ENCODE data around the gene TBC1D13. TPM values are rescaled to one million over a fixed set of nuclear protein-coding genes. Genes with fewer than 3 reads are reported as not detected.
A peak's percentile ranks its signal among the peaks of the same experiment; 100 is the strongest.

Gene TBC1D13
- total and polyA plus RNA-seq, 9 of the 15 experiments (the other 6 are each of a cell fraction or from before 2014, with no cell fraction given): 2.3 to 28.7 (median 11.4) TPM

DNA sequence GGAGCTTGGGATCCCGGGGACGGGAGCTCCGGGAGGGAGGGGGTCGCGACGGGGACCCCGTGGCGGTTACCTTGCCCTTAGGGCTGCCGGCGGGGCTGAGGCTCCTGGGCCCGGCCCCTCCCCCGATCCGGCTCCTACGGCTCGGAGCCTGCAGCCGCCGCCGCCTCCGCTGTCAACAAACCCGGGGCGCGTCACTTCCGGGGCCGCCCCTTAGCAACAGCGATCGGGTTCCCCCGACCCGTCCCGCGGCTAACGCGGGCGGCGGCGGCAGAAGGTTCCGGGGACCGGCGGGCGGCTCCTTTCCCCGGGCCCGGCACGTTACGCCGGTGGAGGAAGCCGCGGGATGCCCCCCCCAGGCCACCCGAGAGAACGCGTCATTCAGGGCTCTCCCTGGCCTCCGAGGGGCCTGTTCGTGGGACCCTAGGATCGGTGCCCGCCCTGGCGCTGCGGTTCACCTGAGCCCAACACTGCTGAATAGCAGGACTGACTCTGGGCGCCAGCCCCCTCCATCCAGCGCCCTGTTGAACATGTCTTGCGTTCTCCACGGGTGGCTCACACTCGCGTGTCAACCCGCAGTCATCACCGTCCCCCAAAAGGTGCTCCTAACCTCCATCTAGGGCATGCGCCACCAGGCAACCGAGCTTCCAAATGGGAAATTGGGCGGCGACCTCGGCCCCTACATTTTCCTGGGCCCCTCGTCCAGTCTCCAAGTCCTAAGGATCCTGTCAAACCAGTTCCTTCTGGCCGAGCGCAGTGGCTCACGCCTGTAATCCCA lies 15.1 kb upstream of the TBC1D13 start, which contains the start of gene ZER1 (continued):
- TF ChIP-seq, protein P1, sequence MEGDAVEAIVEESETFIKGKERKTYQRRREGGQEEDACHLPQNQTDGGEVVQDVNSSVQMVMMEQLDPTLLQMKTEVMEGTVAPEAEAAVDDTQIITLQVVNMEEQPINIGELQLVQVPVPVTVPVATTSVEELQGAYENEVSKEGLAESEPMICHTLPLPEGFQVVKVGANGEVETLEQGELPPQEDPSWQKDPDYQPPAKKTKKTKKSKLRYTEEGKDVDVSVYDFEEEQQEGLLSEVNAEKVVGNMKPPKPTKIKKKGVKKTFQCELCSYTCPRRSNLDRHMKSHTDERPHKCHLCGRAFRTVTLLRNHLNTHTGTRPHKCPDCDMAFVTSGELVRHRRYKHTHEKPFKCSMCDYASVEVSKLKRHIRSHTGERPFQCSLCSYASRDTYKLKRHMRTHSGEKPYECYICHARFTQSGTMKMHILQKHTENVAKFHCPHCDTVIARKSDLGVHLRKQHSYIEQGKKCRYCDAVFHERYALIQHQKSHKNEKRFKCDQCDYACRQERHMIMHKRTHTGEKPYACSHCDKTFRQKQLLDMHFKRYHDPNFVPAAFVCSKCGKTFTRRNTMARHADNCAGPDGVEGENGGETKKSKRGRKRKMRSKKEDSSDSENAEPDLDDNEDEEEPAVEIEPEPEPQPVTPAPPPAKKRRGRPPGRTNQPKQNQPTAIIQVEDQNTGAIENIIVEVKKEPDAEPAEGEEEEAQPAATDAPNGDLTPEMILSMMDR (IDR thresholded peaks at IDR 0.05 in 2 of 3, conservative IDR thresholded peaks at IDR 0.05 in 1 of 3; ENCODE audit: insufficient read depth in 2 of 3, low read depth in 1 of 3, low read length in 3 of 3): peak in 1 of 3 experiments; percentile 3; a peak in 1 of 6 replicates
- no peak for TF ChIP-seq ZNF217 (CRISPR knock-in tag; IDR thresholded peaks at IDR 0.05)
- TF ChIP-seq, protein P2, sequence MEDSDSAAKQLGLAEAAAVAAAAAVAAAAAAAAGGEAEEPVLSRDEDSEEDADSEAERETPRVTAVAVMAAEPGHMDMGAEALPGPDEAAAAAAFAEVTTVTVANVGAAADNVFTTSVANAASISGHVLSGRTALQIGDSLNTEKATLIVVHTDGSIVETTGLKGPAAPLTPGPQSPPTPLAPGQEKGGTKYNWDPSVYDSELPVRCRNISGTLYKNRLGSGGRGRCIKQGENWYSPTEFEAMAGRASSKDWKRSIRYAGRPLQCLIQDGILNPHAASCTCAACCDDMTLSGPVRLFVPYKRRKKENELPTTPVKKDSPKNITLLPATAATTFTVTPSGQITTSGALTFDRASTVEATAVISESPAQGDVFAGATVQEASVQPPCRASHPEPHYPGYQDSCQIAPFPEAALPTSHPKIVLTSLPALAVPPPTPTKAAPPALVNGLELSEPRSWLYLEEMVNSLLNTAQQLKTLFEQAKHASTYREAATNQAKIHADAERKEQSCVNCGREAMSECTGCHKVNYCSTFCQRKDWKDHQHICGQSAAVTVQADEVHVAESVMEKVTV (CRISPR knock-in tag; IDR thresholded peaks at IDR 0.05): 0 out of 2 replicates have a peak, but pooled peaks have one; percentile 5
- TF ChIP-seq TSC22D4 (tag; IDR thresholded peaks at IDR 0.05): no peak
- TF ChIP-seq, protein P3, sequence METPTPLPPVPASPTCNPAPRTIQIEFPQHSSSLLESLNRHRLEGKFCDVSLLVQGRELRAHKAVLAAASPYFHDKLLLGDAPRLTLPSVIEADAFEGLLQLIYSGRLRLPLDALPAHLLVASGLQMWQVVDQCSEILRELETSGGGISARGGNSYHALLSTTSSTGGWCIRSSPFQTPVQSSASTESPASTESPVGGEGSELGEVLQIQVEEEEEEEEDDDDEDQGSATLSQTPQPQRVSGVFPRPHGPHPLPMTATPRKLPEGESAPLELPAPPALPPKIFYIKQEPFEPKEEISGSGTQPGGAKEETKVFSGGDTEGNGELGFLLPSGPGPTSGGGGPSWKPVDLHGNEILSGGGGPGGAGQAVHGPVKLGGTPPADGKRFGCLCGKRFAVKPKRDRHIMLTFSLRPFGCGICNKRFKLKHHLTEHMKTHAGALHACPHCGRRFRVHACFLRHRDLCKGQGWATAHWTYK (CRISPR knock-in tag; IDR thresholded peaks at IDR 0.05): peak; percentile 64; the same call in 1 of the 2 replicates
- TF ChIP-seq, protein P4, sequence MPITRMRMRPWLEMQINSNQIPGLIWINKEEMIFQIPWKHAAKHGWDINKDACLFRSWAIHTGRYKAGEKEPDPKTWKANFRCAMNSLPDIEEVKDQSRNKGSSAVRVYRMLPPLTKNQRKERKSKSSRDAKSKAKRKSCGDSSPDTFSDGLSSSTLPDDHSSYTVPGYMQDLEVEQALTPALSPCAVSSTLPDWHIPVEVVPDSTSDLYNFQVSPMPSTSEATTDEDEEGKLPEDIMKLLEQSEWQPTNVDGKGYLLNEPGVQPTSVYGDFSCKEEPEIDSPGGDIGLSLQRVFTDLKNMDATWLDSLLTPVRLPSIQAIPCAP (CRISPR knock-in tag; IDR thresholded peaks at IDR 0.05; ENCODE audit: borderline replicate concordance): no peak
- TF ChIP-seq ZNF644 (tag; IDR thresholded peaks at IDR 0.05; ENCODE audit: low read depth): no peak
- TF ChIP-seq, protein P5, sequence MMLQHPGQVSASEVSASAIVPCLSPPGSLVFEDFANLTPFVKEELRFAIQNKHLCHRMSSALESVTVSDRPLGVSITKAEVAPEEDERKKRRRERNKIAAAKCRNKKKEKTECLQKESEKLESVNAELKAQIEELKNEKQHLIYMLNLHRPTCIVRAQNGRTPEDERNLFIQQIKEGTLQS (IDR thresholded peaks at IDR 0.05): peak; percentile 50
- TF ChIP-seq, protein P5 (CRISPR knock-in tag; conservative IDR thresholded peaks at IDR 0.05): no peak
- TF ChIP-seq TEAD1 (CRISPR knock-in tag; IDR thresholded peaks at IDR 0.05): peak in 1 of 2 experiments; percentile 65; a peak in 1 of 4 replicates
- no peak for TF ChIP-seq CBX2 (IDR thresholded peaks at IDR 0.05; ENCODE audit: insufficient read depth, low read length, poor library complexity, severe bottlenecking)
- TF ChIP-seq TRIM24 (IDR thresholded peaks at IDR 0.05): peak in 1 of 2 experiments; percentile 99; a peak in 2 of 4 replicates
- TF ChIP-seq SMAD4 (CRISPR knock-in tag; conservative IDR thresholded peaks at IDR 0.05): peak; percentile 94
- no peak for TF ChIP-seq IRF2 (CRISPR knock-in tag; IDR thresholded peaks at IDR 0.05)
- no peak for TF ChIP-seq RBM17 (IDR thresholded peaks at IDR 0.05; ENCODE audit: borderline replicate concordance, low read depth, low read length)
- TF ChIP-seq ZFP30 (CRISPR knock-in tag; IDR thresholded peaks at IDR 0.05; ENCODE audit: borderline replicate concordance): no peak
- no peak for TF ChIP-seq ZNF668 (CRISPR knock-in tag; IDR thresholded peaks at IDR 0.05)
- 0 out of 2 replicates have a peak, but pooled peaks have one; percentile 20 for TF ChIP-seq ZNF121 (CRISPR knock-in tag; conservative IDR thresholded peaks at IDR 0.05)
- no peak for TF ChIP-seq ARID2 (IDR thresholded peaks at IDR 0.05)
